H9 (cell line): ENCODE measurements around the gene GLP2R. TPM values are rescaled to one million over a fixed set of nuclear protein-coding genes. Genes with fewer than 3 reads are reported as not detected.

ENCODE experiments used
- DNase-seq: peaks from one replicate; pipeline ENCODE4 v3.0.0-alpha.2; 2017
- H2AFZ ChIP-seq: one replicate; pipeline ENCODE4 v1.6.1; 2013; ENCODE audit warnings: mild to moderate bottlenecking, low read length, control low read depth, moderate library complexity
- H2AK5ac ChIP-seq: 2 replicates; pipeline ENCODE4 v1.6.1; 2013; ENCODE audit warnings: low read length, control low read depth, mixed read lengths; ENCODE audit not compliant: insufficient read length
- H2BK120ac ChIP-seq: one replicate; pipeline ENCODE4 v1.6.1; 2013; ENCODE audit warnings: low read depth, mild to moderate bottlenecking, low read length, control low read depth, inconsistent platforms; ENCODE audit not compliant: poor library complexity, severe bottlenecking
- H2BK12ac ChIP-seq: 2 replicates; pipeline ENCODE4 v1.6.1; 2013; ENCODE audit warnings: low read length, control low read depth, mixed read lengths, low read depth; ENCODE audit not compliant: insufficient read length
- H2BK15ac ChIP-seq: 2 replicates; pipeline ENCODE4 v1.6.1; 2013; ENCODE audit warnings: low read depth, low read length, control low read depth
- H2BK20ac ChIP-seq: one replicate; pipeline ENCODE4 v1.6.1; 2013; ENCODE audit warnings: low read depth, mild to moderate bottlenecking, low read length, control low read depth, inconsistent platforms; ENCODE audit not compliant: poor library complexity, severe bottlenecking
- H2BK5ac ChIP-seq: 2 replicates; pipeline ENCODE4 v1.6.1; 2013; ENCODE audit warnings: low read length, control low read depth, mixed read lengths; ENCODE audit not compliant: insufficient read length
- H3K14ac ChIP-seq: 2 replicates; pipeline ENCODE4 v1.6.1; 2013; ENCODE audit warnings: low read length, control low read depth; ENCODE audit not compliant: insufficient read depth
- H3K18ac ChIP-seq: 2 replicates; pipeline ENCODE4 v1.6.1; 2013; ENCODE audit warnings: low read depth, mild to moderate bottlenecking, mixed read lengths, low read length, control low read depth; ENCODE audit not compliant: insufficient read length
- H3K23ac ChIP-seq: 2 replicates; pipeline ENCODE4 v1.6.1; 2013; ENCODE audit warnings: low read length, control low read depth, mixed read lengths, low read depth; ENCODE audit not compliant: insufficient read length
- H3K23me2 ChIP-seq: 2 replicates; pipeline ENCODE4 v1.6.1; 2013; ENCODE audit warnings: low read depth, mild to moderate bottlenecking, mixed read lengths, low read length, control low read depth; ENCODE audit not compliant: insufficient read length, poor library complexity, severe bottlenecking
- H3K27ac ChIP-seq: 2 replicates; pipeline ENCODE4 v1.5.1; 2013; ENCODE audit warnings: low read length, control low read depth, mixed read lengths, low read depth; ENCODE audit not compliant: insufficient read length
- H3K27me3 ChIP-seq: 2 replicates; pipeline ENCODE4 v1.6.1; 2013; ENCODE audit warnings: low read length, control low read depth, inconsistent platforms; ENCODE audit not compliant: insufficient read depth
- H3K4ac ChIP-seq: 2 replicates; pipeline ENCODE4 v1.6.1; 2013; ENCODE audit warnings: low read depth, mild to moderate bottlenecking, control low read depth, inconsistent platforms, low read length, moderate library complexity
- H3K4me1 ChIP-seq: 2 replicates; pipeline ENCODE4 v1.6.1; 2013; ENCODE audit warnings: low read length, control low read depth, inconsistent platforms; ENCODE audit not compliant: insufficient read depth
- H3K4me2 ChIP-seq: 2 replicates; pipeline ENCODE4 v1.6.1; 2013; ENCODE audit warnings: low read length, control low read depth, mixed read lengths; ENCODE audit not compliant: insufficient read length, insufficient read depth
- H3K56ac ChIP-seq: 2 replicates; pipeline ENCODE4 v1.6.1; 2013; ENCODE audit warnings: low read depth, mild to moderate bottlenecking, mixed read lengths, low read length, control low read depth; ENCODE audit not compliant: insufficient read length
- H3K79me1 ChIP-seq: 2 replicates; pipeline ENCODE4 v1.6.1; 2013; ENCODE audit warnings: low read depth, mild to moderate bottlenecking, moderate library complexity, low read length, control low read depth, inconsistent platforms; ENCODE audit not compliant: insufficient read depth, poor library complexity, severe bottlenecking
- H3K79me2 ChIP-seq: 2 replicates; pipeline ENCODE4 v1.6.1; 2013; ENCODE audit warnings: low read length, control low read depth, inconsistent platforms; ENCODE audit not compliant: insufficient read depth
- H3K9ac ChIP-seq: 2 replicates; pipeline ENCODE4 v1.6.1; 2013; ENCODE audit warnings: low read length, control low read depth, mixed read lengths; ENCODE audit not compliant: insufficient read length; ENCODE audit errors: extremely low read depth
- H3K9me3 ChIP-seq: one replicate; pipeline ENCODE4 v1.6.1; 2013; ENCODE audit warnings: low read depth, low read length, inconsistent platforms; ENCODE audit not compliant: control insufficient read depth
- H3T11ph ChIP-seq: one replicate; pipeline ENCODE4 v1.6.1; 2013; ENCODE audit warnings: mild to moderate bottlenecking, low read length, control low read depth, inconsistent platforms
- H4K20me1 ChIP-seq: one replicate; pipeline ENCODE4 v1.6.1; 2013; ENCODE audit not compliant: control insufficient read depth, insufficient read length, insufficient read depth
- H4K5ac ChIP-seq: 2 replicates; pipeline ENCODE4 v1.6.1; 2013; ENCODE audit warnings: low read depth, mild to moderate bottlenecking, mixed read lengths, low read length, control low read depth; ENCODE audit not compliant: insufficient read length
- H4K8ac ChIP-seq: replicated peaks from 2 replicates; pipeline ENCODE4 v1.6.1; 2013; ENCODE audit warnings: low read length, control low read depth, mixed read lengths, low read depth; ENCODE audit not compliant: insufficient read length
- H4K91ac ChIP-seq: 2 replicates; pipeline ENCODE4 v1.6.1; 2013; ENCODE audit warnings: low read depth, mild to moderate bottlenecking, moderate library complexity, mixed read lengths, low read length, control low read depth; ENCODE audit not compliant: insufficient read length
- H3K27ac Mint-ChIP-seq, 3 experiments: 2 replicates in 2 of 3; 3 replicates in 1 of 3; pipeline ENCODE4 v1.8.0; 2020 to 2021; ENCODE audit warnings: mixed read lengths in 3 of 3, mild to moderate bottlenecking in 1 of 3, moderate library complexity in 1 of 3
- H3K27me3 Mint-ChIP-seq: 2 replicates; pipeline ENCODE4 v1.8.0; 2021; ENCODE audit warnings: low read depth, mild to moderate bottlenecking, moderate library complexity, mixed read lengths
- H3K36me3 Mint-ChIP-seq, 3 experiments: 2 replicates in 2 of 3; 3 replicates in 1 of 3; pipeline ENCODE4 v1.8.0; 2020 to 2021; ENCODE audit warnings: low read depth in 3 of 3, mixed read lengths in 3 of 3; ENCODE audit not compliant: insufficient read depth in 1 of 3
- H3K4me1 Mint-ChIP-seq, 2 experiments: 2 replicates each; pipeline ENCODE4 v1.8.0; 2020; ENCODE audit warnings: mixed read lengths in 2 of 2
- H3K4me3 Mint-ChIP-seq, 2 experiments: 2 replicates in 1 of 2; 3 replicates in 1 of 2; pipeline ENCODE4 v1.8.0; 2020 to 2021; ENCODE audit warnings: mild to moderate bottlenecking in 2 of 2, mixed read lengths in 2 of 2, moderate library complexity in 1 of 2
- H3K9me3 Mint-ChIP-seq, 2 experiments: 2 replicates in 1 of 2; 3 replicates in 1 of 2; pipeline ENCODE4 v1.8.0; 2020; ENCODE audit warnings: mild to moderate bottlenecking in 2 of 2, mixed read lengths in 2 of 2, moderate library complexity in 1 of 2
- WGBS: extraction: QIAGEN DNeasy Blood & Tissue Kit; methylation state at CpG from one replicate; pipeline ENCODE4 v1.1.7; 2013; ENCODE audit warnings: missing lambda C conversion rate, low lambda C conversion rate, mixed read lengths; ENCODE audit not compliant: insufficient read length; ENCODE audit errors: extremely low coverage; 5-methylcytosine and 5-hydroxymethylcytosine counted together
- total RNA-seq: library from RNA; stranded (reverse); gene quantifications from 2 replicates; pipeline ENCODE4 v1.2.1, GENCODE V29; 2021
- TF ChIP-seq, protein P1 (sequence below): fragments of 200-600 bp; sonication (generic); conservative IDR thresholded peaks from 3 replicates; pipeline ENCODE4 v1.8.0; 2021; ENCODE audit warnings: antibody characterized with exemption, mild to moderate bottlenecking

GLP2R gene
- total RNA-seq, 1 experiment from 2014 or later, result not detected

DNA sequence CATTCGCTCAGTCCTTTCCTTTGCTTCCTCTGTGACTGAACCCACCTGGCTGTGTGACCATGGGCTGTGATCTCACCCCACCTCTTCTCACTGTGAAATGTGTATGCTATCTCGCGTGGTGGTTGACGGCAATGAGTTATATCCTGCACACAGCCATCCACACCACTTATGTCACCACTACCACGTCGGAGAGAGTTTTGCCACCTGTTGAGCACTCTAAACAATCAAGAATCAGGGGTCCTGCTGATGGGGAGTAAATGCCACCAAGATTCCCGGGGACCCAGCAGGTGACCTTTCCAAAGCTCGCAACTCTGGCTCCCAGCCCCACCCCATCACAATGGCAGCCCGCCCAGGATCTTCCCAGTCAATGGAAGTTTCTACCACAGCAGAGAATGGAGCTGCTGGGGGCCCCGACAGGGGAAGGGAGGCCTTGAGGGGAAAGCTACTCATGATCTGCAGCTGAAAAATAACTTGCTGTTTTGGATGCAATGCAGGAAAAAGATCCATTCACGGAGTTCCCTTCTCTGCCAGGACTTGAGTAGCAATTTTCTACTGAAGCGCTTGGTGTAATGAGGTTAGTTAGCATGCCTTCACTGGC is 105.5 kb downstream of the GLP2R start:
- Histone ChIP-seq H4K8ac (no peak overlapping the region), H3K4me1 (no peaks in the 10 kb centered on the region)

More for the DNA sequence above, 105.5 kb downstream of the GLP2R start:
- no peaks in the 10 kb centered on the region for H3K27me3 ChIP-seq
- Mint-ChIP-seq H3K4me3 (no peak overlapping the region; a peak in 1 of 5 replicates), H3K9me3 (no peaks in the 10 kb centered on the region), H3K27ac (no peak overlapping the region), H3K27me3 (peaks cover 2% of the 10 kb centered on the region; the same call in 1 of the 2 replicates), H3K4me1 (peaks cover 10 to 18% of the 10 kb centered on the region in 2 experiments), H3K36me3 (no peaks in the 10 kb centered on the region)
- no peak overlapping the region for H3K18ac ChIP-seq
- no peaks in the 10 kb centered on the region for H3K79me1 ChIP-seq
- H3K23me2 ChIP-seq, result no peaks in the 10 kb centered on the region
- H4K91ac ChIP-seq, result no peak overlapping the region
- H2BK15ac ChIP-seq, result no peak overlapping the region
- H2BK12ac ChIP-seq, result no peak overlapping the region
- TF ChIP-seq, protein P1, sequence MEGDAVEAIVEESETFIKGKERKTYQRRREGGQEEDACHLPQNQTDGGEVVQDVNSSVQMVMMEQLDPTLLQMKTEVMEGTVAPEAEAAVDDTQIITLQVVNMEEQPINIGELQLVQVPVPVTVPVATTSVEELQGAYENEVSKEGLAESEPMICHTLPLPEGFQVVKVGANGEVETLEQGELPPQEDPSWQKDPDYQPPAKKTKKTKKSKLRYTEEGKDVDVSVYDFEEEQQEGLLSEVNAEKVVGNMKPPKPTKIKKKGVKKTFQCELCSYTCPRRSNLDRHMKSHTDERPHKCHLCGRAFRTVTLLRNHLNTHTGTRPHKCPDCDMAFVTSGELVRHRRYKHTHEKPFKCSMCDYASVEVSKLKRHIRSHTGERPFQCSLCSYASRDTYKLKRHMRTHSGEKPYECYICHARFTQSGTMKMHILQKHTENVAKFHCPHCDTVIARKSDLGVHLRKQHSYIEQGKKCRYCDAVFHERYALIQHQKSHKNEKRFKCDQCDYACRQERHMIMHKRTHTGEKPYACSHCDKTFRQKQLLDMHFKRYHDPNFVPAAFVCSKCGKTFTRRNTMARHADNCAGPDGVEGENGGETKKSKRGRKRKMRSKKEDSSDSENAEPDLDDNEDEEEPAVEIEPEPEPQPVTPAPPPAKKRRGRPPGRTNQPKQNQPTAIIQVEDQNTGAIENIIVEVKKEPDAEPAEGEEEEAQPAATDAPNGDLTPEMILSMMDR, result no peak
- WGBS, result no CpG with 5 or more reads among the region's 12 CpGs
- H3K9me3 ChIP-seq, result no peaks in the 10 kb centered on the region
- no peaks in the 10 kb centered on the region for H3K79me2 ChIP-seq
- H2AK5ac ChIP-seq, result no peak overlapping the region
- H3K56ac ChIP-seq, result no peak overlapping the region
- no peak overlapping the region for H3T11ph ChIP-seq
- no peak overlapping the region for H3K27ac ChIP-seq
- no peak overlapping the region for H2BK5ac ChIP-seq
- H2BK20ac ChIP-seq, result no peak overlapping the region
- H3K23ac ChIP-seq, result no peak overlapping the region
- no peak overlapping the region for H3K14ac ChIP-seq
- no peak overlapping the region for H3K9ac ChIP-seq
- no peak overlapping the region for H2BK120ac ChIP-seq
- no peaks in the 10 kb centered on the region for H4K20me1 ChIP-seq
- H3K4ac ChIP-seq, result no peak overlapping the region
- H2AFZ ChIP-seq, result no peak overlapping the region
- H3K4me2 ChIP-seq, result no peak overlapping the region
- DNase-seq, result no peak
- no peak overlapping the region for H4K5ac ChIP-seq
